Transverse colon (tissue), 3 donors: ENCODE data around the gene PDXP.

Experiments used
- CTCF ChIP-seq, 5 experiments: fragments of 200-600 bp in 3 of 5; fragments of 450-650 bp in 2 of 5; sonication (generic) in 3 of 5; IDR thresholded peaks; 1 replicate in 2 of 5; 2 replicates in 3 of 5; pipeline ENCODE4 v1.5.1; 2016 to 2017; ENCODE audit warnings: antibody characterized with exemption in 5 of 5, inconsistent platforms in 3 of 5, mild to moderate bottlenecking in 2 of 5, moderate library complexity in 1 of 5
- POLR2A ChIP-seq: fragments of 450-650 bp; IDR thresholded peaks from one replicate; pipeline ENCODE4 v1.6.1; 2016; ENCODE audit warnings: antibody characterized with exemption, mild to moderate bottlenecking, moderate library complexity

GRCh38 chr22:37676736-37677492 is 18.4 kb downstream of the PDXP start:
- TF ChIP-seq CTCF (IDR thresholded peaks at IDR 0.05) (no peak), POLR2A (peak; percentile 62)
